Left lobe of liver (tissue), 2 donors: ENCODE measurements around the gene NGEF. TPM values are rescaled to one million over a fixed set of nuclear protein-coding genes. Genes with fewer than 3 reads are reported as not detected.

ENCODE experiments used
- ATAC-seq: fragments of 200-7000 bp; cut with Tn5 transposase; one replicate; pipeline ENCODE4 v1.9.1; 2020; ENCODE audit warnings: mild to moderate bottlenecking, moderate library complexity
- DNase-seq: peaks from one replicate; pipeline ENCODE4 v3.0.0-alpha.2; 2020; ENCODE audit warnings: low spot score
- total RNA-seq: library from RNA; stranded (reverse); gene quantifications from one replicate; pipeline ENCODE4 v1.2.1, GENCODE V29; 2021
- donor health status: DM: no; HTN: no; CAD: no; lungs with moderate emphysema.
- donor health status: DM: no; HTN: yes; CAD: no.

The NGEF gene
- total RNA-seq, 1 donor from 2014 or later: 23.7 TPM

DNA sequence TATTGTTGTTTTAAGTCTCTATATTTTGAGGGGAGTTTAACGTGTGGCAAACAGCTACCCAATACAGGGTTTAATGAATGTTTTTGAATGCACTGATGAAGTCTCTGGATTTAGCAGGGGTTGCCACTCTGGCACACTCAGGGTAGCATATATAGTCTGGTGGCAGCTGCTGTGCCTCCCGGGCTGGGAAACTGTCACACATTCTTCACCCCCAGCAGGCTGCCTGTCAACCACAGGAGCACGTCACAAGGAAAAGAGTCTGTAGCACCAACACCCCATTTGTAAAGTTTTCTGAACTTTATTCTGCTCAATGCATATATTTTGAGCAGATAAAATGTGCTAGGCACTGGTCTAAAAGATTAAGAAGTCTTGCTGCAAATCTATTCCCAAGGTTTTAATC lies 39.3 kb downstream of the NGEF start:
- DNase-seq: no peak

DNA sequence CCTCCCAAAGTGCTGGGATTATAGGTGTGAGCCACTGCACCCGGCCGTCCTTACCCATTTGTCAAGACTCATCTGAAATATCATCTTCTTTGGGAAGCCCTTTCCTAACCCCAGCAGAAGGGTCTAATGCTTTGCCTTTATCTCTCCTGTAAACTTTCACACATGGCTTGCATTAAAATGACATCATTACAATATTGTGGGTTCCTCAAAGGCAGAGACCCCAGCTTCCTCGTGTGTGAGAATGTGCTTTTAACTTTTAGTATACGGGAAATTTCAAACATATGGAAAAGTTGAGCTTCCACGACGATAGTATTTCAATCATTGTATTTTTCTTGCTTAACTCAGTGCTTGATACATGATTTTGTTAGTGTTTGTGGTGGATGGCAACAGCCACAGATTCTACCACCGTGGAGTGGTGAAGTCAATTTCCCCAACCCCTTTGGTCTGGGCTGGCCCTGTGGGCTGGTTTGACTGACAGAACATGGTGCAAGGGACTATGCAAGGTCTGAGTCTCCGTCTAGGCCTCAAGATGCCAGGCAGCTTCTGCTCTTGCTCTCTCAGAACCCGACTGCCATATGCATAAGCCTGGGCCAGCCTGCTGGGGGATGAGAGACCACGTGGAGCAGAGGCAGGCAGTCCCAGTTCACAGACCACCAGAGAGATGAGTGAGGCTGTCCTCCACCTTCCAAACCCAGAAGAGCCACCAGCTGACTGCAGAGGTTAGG lies 39.9 kb downstream of the NGEF start:
- ATAC-seq (no peak), DNase-seq (peak; percentile 33)

More for the DNA sequence above, 39.3 kb downstream of the NGEF start:
- no peak for ATAC-seq

DNA sequence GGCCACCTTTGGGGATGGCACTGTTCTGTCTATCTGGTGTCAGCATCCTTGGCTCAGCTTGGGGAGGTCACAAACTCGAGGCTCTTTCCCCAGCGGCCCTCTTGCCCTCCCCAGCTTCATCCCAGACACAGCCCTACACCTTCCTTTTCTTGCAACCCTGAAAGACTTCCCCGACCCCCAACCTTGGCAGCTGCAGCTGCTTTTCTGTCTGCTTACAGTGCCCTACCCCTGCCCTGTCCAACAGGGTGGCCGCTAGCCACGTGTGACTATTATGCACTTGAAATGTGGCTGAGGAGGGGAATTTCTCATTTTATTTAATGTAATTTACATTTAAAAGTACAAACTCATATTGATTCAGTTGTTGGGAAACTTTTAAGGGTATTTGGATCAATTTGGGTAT lies 41.3 kb downstream of the NGEF start:
- DNase-seq: no peak
- no peak for ATAC-seq

DNA sequence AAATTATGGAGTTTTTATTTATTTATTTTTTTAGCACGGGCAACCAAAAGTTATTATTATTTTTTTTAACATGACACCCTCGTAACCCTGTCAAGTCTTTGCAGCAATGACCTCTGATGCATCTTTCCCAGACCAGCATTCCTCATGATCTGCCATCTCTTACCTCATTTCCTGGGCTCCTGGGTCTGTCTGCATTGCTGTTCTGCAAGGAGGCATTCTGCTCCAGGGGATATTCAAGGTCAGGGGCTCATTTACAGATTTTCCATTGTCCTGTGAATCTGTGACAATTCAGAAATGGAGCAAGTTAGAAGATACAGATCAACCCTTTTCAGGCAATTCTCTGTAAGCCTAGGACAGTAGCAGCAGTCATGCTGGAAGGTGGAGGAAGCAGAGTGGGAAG lies 43.0 kb downstream of the NGEF start:
- ATAC-seq: no peak
- no peak for DNase-seq

DNA sequence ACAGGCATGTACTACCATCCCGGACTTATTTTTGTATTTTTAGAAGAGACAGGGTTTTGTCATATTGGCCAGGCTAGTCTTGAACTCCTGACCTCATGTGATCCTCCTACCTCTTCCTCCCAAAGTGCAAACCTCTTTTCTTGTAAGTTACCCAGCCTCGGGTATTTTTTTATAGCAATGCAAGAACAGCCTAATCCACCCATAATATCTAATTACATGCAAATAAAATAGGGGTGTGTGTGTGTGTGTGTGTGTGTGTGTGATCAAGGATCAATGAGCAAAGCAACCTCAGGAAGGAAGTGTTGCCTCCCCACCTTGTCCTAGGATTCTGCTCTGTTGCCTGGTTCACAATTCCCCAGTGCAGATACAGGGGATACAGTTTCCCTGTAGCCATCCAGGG lies 45.6 kb downstream of the NGEF start:
- DNase-seq (no peak), ATAC-seq (no peak)

DNA sequence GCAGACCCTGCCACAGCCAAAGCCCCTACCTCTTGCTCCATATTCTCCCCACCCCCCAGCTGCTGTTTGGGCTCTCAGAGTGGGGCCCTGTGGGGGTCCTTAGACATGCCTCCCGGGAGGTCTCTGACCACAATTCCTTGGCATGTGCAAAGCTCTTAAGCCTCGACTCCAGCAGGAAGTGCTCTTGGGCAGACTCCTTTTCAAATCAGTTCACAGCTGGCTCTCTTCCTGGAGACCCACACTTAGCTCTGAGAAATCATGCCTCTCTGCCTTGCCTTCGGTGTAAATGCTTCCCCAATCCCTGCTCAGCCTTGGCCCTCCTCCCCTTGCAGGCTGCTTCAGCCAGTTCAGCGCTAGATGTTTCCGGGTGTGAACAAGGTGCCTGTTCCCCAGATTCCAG lies 46.9 kb downstream of the NGEF start:
- ATAC-seq (no peak), DNase-seq (no peak)

DNA sequence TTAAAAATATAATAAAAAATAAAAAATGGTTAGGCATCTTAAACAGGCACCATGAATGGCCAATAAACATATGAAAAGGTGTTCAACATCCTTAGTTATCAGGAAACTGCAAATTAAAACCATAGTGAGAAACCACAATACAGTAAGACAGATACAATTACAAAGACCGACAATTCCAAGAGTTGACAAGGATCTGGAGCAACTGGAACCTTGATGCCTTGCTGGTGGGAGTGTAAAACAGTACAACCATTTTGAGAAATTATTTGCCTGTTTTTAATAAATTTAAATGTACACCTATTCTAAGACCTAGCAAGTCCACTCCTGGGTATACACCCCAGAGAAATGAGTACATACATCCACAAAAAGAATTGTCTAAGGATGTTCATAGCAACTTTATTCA lies 49.1 kb downstream of the NGEF start:
- ATAC-seq (no peak), DNase-seq (no peak)

DNA sequence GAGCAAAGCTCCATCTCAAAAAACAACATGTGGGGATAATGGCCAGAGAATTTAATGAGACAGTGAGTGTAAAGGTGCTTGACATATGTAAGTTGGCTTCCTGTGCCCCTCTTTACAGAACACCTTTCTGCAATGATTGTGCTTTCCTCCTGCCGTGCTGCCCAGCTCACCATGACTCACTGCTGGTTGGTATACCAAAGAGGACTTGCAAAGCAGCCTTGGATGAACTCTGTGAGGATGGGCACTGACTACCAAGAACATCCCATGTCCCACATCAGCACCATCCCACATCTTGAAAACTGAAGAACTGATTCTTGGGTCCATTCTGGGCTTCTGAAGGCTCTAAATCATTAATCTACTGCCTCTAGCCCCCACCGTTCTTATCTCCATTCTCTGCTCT lies 52.2 kb downstream of the NGEF start:
- ATAC-seq (no peak), DNase-seq (no peak)

DNA sequence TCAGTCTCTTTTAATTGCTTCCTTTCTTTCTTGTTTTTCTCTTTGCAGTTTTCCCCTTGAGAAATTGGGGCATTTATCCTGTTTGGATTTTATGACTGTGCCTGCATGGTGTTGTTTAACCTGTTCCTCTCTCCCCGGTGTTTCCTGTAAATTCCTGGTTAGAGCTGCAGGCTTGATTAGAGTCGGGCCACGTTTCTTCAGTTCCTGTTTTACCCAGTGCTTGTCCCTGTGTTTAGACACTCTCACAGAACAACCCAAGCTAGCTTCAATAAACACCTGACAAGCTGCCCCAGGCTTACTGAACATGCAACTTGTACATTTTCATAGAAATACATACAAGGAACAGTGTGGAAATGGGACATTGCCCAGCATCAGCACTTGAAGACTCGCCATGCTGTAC lies 53.9 kb downstream of the NGEF start:
- DNase-seq (no peak), ATAC-seq (no peak)

DNA sequence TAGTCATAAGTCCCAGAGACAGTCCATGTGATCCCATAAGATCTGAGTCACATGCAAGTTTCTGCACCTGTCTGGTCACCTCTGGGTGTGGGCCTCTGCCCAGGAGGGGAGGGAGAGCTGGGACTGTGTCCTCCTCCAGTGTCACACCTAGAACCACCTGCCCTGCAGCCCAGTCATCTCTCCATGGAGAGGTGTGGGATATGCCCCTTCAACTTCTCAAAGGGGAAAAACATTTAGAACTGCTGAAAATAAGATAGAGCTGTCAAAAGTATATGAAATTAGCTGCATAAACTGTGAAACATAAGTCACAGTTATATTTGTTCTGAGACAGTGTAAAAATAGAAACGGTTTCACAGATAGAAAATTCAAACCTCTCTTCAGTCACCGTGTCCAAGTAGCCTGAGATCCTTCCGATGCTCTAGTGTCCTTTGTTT lies 55.4 kb downstream of the NGEF start:
- ATAC-seq (no peak), DNase-seq (no peak)

DNA sequence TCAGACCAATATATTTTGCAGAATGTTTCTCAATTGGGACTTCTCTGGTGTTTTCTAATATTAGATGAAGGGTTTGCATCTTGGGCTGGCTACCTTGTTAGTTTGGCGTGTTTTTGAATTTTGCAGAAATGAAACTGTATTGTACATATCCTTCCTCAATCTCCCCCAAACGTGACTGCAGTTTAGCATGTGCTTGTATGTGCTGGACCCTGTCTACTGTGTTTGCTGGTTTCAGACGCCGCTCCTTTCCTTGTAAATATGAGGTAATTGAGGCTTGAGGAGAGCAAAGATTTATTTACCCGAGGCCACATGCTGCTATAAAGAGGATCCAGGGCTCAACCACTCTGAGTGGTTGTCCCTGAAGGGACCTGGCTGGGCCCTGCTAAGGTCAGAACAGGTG lies 57.2 kb downstream of the NGEF start:
- DNase-seq (no peak), ATAC-seq (no peak)

DNA sequence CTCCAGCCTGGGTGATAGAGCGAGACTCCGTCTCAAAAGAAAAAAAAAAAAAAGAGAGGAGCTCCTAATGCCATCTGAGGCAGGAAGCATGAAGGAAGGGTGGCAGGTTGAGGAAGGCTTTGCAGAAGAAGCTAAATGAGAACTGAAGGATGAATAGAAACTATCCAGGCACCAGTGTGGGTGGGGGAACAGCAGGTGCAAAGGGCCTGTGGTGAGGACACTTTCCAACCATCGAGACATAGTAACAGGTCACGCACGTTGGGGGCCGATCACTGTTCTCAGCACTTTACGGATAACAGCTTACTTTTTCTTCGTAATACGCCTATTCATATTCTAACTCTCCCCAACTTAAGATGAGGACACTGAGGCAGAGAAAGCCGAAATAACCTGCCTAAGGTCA lies 58.4 kb downstream of the NGEF start:
- no peak for ATAC-seq
- no peak for DNase-seq

DNA sequence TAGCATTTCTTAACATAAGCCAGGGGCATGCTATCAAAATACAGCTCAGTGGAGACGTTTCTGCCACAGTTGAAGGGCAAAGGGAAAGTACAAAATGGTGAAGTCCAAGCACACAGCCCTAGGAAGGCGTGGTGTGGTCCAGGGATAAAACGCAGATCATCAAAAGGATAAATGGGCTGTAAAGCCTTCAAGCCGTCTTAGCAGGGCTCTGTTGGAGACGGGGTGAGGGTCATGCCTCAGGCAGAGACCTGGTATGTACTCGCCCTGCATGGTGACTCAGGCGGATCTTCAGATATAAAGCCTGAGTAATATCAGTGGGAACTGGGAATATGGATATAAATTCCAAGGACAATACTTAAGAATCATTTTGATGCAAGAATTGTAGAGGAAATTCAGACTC lies 61.2 kb downstream of the NGEF start:
- DNase-seq (no peak), ATAC-seq (no peak)

DNA sequence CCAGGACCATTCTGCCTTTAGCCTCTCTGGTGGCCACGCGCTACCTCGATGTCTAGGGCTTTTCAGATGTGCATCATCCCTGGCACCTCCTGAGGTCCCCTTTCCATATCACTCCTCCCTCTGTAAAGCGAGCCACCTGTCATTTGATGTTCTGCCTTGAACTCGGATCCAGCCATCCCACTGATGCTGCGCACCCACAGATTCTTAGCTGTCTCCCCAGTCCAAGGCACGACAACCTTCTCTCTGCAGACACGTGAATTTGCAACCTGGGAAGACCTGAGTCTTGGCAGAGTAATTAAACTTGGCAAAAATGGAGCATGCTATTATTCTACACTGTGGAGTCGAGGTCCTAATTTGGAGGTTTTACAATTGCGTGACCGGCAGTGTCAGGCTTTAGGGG lies 61.9 kb downstream of the NGEF start:
- DNase-seq (no peak), ATAC-seq (no peak)

DNA sequence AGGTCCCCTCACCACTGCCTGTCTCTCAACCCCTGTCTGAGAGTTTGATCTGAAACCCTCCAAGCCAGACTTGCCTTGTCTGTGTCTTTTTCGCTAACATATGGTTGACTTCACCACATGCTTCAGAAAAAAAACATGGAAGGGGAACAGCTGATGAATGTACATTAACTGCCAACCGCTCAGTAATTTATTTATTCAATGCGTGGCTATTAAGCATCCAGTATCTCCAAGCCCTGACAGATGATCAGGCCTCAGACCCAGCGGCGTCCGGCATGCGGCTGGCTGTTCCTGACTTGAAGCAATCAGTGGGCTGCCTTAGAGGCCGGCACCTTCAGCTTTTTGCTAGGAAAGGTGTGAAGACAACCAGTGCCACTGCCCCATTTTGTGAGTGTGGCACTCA lies 62.3 kb downstream of the NGEF start:
- no peak for DNase-seq
- no peak for ATAC-seq

DNA sequence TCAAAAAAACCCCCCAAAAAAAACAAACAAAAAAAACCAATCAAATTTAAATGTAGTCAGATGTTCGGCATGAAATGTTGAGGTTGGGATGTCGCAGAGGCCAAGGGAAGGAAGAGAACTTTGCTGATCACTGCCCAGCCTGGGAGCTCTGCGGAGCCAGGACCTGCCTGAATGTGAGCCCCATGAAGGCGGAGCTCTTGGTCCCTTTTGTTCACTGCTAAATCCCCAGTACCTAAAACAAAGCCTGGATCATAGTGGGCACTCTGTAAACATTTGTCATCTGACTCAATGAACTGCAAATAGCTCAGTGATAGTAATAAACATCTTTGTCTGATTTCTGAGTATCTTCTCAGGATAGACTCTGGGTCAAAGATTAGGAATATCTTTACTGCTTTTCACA lies 64.0 kb downstream of the NGEF start:
- ATAC-seq (no peak), DNase-seq (no peak)

DNA sequence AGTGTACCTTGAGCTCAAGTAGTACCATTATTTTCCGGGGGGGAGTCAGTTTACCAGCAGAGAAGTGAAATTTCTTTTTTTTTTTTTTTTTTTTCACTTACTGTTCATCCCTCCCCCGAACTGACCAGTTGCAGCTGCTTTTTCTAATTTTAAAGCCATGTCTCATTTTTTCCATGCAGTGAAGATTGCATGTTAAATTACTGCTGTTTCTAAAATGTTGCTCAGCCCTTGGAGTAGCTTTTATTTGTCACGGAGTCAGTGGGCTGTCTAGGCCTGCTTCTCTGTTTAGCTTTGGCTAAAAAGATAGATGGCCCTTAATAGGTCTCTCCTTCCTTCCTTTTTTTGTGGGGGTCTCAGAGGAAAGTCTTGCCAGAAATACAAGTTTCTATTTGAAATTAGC lies 70.2 kb downstream of the NGEF start:
- DNase-seq (no peak), ATAC-seq (no peak)

DNA sequence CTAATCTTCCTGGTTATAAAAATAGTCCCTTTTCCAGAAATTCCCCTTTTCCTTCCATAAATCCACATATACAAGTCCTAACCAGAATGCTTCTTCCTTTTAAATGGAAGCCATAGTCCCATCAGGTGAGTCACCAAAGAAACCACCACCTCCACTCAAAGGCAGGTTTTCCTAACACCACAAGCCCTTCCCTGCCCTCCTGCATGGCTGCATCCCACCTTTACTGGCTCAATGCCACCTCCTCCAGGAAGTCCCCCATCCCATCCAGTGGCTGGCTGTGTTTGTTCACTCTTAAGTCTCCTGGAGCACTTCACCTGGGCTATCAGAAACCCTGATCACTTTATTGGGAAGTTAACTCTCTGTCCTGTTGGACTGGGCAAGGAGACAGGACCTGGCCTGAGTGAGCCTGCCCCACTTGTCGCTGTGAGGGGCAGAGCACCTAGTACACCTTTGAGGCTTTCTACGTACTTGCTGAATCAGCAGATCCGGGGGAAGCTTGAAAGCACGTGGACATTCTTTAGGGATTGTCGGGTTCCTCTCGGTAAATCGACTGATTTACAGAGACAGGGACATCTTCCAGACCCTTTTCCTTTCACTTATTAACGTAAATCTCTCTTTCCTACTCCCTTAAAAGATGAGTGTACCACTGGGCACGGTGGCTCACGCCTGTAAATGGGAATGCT lies 71.0 kb downstream of the NGEF start:
- no peak for ATAC-seq
- DNase-seq: no peak

DNA sequence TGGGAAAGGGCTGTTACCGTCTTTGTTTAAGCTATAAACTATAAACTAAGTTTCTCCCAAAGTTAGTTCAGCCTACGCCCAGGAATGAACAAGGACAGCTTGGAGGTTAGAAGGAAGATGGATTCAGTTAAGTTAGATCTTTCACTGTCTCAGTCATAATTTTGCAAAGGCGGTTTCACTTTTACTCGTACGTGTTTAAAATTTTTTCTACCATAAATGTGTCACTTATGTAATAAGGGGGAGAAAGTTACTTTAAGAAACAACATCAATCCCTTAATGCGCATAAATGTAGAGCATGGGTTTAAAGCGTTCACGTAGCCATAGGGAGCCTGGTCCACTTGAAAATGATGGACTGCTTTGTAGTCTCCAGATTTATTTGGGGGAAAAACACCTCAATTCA lies 71.7 kb downstream of the NGEF start:
- ATAC-seq (no peak), DNase-seq (no peak)

DNA sequence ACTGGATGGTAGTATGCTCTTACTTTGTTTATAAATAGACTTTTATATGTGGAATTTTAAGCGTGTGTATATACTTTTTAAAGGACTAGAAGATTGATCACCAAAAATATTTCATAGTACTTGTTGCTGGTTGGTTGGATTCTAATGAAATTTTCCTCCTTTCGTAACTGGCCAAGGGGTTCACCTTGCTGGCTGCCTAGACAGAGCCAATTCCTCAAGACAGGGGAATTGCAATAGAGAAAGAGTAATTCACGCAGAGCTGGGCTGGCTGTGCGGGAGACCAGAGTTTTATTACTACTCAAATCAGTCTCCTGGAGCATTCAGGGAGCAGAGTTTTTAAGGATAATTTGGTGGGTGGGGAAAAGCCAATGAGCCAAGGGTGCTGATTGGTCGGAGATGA lies 72.3 kb downstream of the NGEF start:
- no peak for DNase-seq
- ATAC-seq: no peak

DNA sequence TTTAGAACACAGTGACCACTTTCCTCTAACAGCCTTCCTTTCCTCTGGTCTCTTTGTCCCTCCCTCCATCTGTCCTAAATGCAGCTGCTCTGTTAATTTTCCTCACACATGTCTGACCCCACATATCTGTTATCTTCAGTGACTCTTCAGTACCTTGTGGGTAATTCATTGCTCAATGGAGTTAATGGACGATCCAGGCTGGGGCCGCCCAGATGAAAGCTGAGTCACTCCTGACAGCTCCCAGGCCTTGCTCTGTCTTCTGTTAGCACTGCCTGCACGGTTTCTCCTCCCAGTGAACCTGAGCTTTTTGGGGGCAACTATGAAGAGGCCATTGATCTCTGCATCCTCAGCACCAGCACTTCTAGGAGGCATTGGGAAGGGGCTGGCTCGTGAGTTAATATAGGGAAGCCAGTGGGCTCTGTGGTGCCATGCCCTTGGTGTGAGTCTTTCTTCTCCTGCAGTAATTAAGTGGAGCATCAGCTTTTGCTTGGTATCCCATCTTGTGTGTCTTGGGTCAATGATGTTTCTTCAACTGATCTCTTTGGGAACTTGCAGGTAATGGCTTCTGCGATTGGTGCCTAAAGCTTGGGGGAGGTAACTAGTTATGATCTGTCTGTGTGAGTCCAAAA lies 75.7 kb downstream of the NGEF start:
- no peak for DNase-seq
- ATAC-seq: no peak

DNA sequence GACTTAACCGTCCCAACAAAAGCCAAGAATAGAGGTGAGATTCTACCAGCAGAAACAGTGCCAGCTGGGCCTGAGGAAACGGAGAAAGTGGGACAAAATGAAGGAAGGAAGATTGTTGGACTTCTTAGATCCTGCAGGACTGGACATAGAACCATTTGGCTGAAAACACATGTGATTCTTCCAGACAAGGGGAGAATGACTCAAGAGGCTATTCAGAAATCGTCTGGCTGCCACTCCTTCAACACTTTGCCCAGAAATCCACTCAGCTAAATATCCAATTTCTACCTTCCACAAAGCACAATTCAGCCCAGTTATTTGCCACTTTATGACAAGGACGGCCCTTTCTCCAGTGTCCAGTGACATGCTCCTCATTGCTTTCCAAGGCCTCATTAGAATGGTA lies 81.4 kb downstream of the NGEF start:
- no peak for ATAC-seq
- no peak for DNase-seq

DNA sequence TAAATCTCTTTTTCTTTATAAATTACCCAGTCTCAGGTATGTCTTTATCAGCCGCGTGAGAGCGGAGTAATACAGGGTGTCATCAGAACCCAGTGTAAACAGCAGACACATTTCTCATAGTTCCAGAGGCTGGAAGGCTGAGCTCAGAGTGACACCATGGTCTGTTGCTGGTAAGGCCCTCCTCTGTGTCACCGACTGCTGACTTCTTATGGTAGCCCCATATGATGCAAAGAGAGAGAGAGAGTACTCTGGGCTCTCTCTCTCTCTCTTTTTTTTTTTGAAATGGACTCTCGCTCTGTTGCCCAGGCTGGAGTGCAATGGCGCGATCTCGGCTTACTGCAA lies 83.0 kb downstream of the NGEF start:
- DNase-seq (no peak), ATAC-seq (no peak)
